HG02759 (cell line): ENCODE measurements around the gene RBMY1F.
"Not testable (repeated sequence)": the region's sequence is repeated elsewhere in the genome, so short reads cannot be mapped to it uniquely, and the experiment has no call there.

Source experiments
- ATAC-seq: cut with Tn5 transposase; IDR thresholded peaks from one replicate; pipeline ENCODE4 v1.9.1; 2021; ENCODE audit warnings: mild to moderate bottlenecking, moderate library complexity; ENCODE audit not compliant: unreplicated experiment

The RBMY1F gene

GRCh38 chrY:22182823-22183222 lies at the start of gene RBMY1F:
RBMY1F (minus strand) TSS chrY:22182923; CDS start chrY:22180969, 1,954 bp downstream.
- ATAC-seq: not testable (repeated sequence)

GRCh38 chrY:22151144-22151543 lies 31.6 kb downstream of the RBMY1F start:
- not testable (repeated sequence) for ATAC-seq

GRCh38 chrY:22141011-22141695 lies 41.6 kb downstream of the RBMY1F start:
- not testable (repeated sequence) for ATAC-seq

- not testable (repeated sequence) for ATAC-seq
Measured at GRCh38 chrY:22134719-22135118, 48.0 kb downstream of the RBMY1F start.

GRCh38 chrY:22130494-22130893 lies 52.2 kb downstream of the RBMY1F start:
- not testable (repeated sequence) for ATAC-seq
